Erythroblast (primary cell): ENCODE data around the gene MYO1D.

Source experiments
- GATA1 ChIP-seq: IDR thresholded peaks from 2 replicates; pipeline ENCODE4 v1.6.1; 2011; ENCODE audit warnings: low read depth, mild to moderate bottlenecking, control low read depth, low read length, moderate library complexity
- POLR2A ChIP-seq: IDR thresholded peaks from 2 replicates; pipeline ENCODE4 v1.6.1; 2011; ENCODE audit warnings: mild to moderate bottlenecking, low read length

- TF ChIP-seq POLR2A, result no peak
- no peak for TF ChIP-seq GATA1
Measured at GRCh38 chr17:32512328-32512727, 364.6 kb downstream of the MYO1D start.
